AG04450 (cell line): ENCODE data around the gene SHC3. TPM values are rescaled to one million over a fixed set of nuclear protein-coding genes. Genes with fewer than 3 reads are reported as not detected.

Experiments used
- CTCF ChIA-PET: fragments of 300-600, 350-600 bp; formaldehyde crosslinking; extraction: SDS; loops from one replicate; lab custom pipeline; 2022; ENCODE audit warnings: antibody characterized with exemption, inconsistent platforms; lab: Charles Lee
- POLR2A ChIA-PET: fragments of 350-600 bp; formaldehyde crosslinking; extraction: SDS; loops from one replicate; lab custom pipeline; 2021; ENCODE audit warnings: antibody characterized with exemption, inconsistent platforms; lab: Yijun Ruan, JAX
- DNase-seq: peaks from one replicate; pipeline ENCODE4 v3.0.0-alpha.2; 2011; ENCODE audit warnings: low read depth, low spot score
- H3K27ac ChIP-seq: one replicate; pipeline ENCODE4 v1.5.1; 2012; ENCODE audit warnings: low read depth, low read length, control low read depth
- H3K27me3 ChIP-seq: one replicate; pipeline ENCODE4 v1.6.0; 2012; ENCODE audit warnings: low read length; ENCODE audit not compliant: control insufficient read depth, insufficient read depth
- H3K4me3 ChIP-seq: 2 replicates; pipeline ENCODE4 v1.5.1; 2011; ENCODE audit warnings: mild to moderate bottlenecking, low read depth, low read length, control low read depth
- H3K9me3 ChIP-seq: 2 replicates; pipeline ENCODE4 v1.5.1; 2012; ENCODE audit warnings: low read length; ENCODE audit not compliant: control insufficient read depth, insufficient read depth
- CTCF ChIP-seq: IDR thresholded peaks from 2 replicates; pipeline ENCODE4 v1.5.1; 2011; ENCODE audit warnings: low read depth, low read length, control low read depth, inconsistent platforms
- polyA plus RNA-seq: library from polyadenylated mRNA; depleted of rRNA; stranded (reverse); fragments of >200 nt; gene quantifications from 2 replicates; pipeline ENCODE4 v1.2.3, GENCODE V29; 2011

SHC3 gene
- polyA plus RNA-seq, 1 experiment, result 4.3 TPM

- H3K9me3 ChIP-seq, result no peaks in the 10 kb centered on the region
- ChIA-PET CTCF (no interaction called here), POLR2A (interaction anchor here (0.6 kb wide), 1 partner anchor 141 kb away, joined by 3 read pairs; no protein-coding TSS in a partner anchor)
- H3K4me3 ChIP-seq, result no peak overlapping the region
- no peak for DNase-seq
- no peak overlapping the region for H3K27ac ChIP-seq
- H3K27me3 ChIP-seq, result no peaks in the 10 kb centered on the region
- no peak for TF ChIP-seq CTCF
Observed at GRCh38 chr9:89032173-89032572, 146.4 kb downstream of the SHC3 start.

DNA sequence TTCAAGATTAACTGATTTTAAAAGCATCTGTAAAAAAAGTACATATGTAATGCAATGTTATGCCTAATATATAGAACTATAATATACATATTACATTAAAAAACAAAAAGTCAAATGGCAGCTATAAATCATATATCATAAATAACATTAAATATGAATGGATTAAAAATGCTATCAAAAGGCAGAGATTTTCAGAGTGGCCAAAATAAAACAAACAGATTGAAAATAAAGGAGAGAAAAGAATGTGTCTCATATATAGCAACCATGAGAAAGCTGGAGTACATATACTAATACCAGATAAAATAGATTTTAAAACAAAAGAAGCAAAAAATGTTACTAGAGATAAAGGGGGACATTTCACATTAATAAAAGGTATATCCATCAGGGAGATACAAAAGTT, 148.8 kb downstream of the SHC3 start:
- Histone ChIP-seq H3K27me3 (no peaks in the 10 kb centered on the region), H3K9me3 (no peaks in the 10 kb centered on the region), H3K4me3 (no peak overlapping the region), H3K27ac (no peak overlapping the region)
- POLR2A ChIA-PET, result no interaction called here
- CTCF ChIA-PET, result no interaction called here
- no peak for DNase-seq
- TF ChIP-seq CTCF, result no peak

DNA sequence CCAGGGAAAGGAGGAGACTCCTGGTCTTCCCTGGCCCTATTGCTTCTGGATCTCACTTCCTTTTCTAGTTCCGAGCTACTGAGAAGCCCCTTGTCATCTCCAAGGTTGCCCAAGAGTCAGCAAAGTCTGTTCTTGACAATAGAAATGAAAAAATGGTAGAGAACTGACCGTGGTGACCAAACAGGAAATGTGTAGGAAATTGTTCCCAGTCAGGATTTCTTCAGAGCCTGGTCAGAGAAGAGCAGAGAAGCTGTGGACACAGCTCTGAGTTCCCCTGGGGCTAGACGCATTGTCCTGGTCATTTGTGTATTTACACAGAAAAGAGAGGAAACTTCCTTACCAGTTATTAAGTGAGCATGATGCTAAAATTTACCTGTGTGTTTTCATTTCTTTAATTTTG, 151.7 kb downstream of the SHC3 start:
- no peak for DNase-seq
- ChIA-PET CTCF (no interaction called here), POLR2A (no interaction called here)
- H3K27ac ChIP-seq, result no peak overlapping the region
- no peak for TF ChIP-seq CTCF
- H3K27me3 ChIP-seq, result no peaks in the 10 kb centered on the region
- H3K9me3 ChIP-seq, result no peaks in the 10 kb centered on the region
- no peak overlapping the region for H3K4me3 ChIP-seq

GRCh38 chr9:89025553-89025952, 153.1 kb downstream of the SHC3 start:
- no peak for TF ChIP-seq CTCF
- H3K9me3 ChIP-seq, result no peaks in the 10 kb centered on the region
- H3K27ac ChIP-seq, result no peak overlapping the region
- CTCF ChIA-PET, result no interaction called here
- H3K27me3 ChIP-seq, result no peaks in the 10 kb centered on the region
- no peak for DNase-seq
- no peak overlapping the region for H3K4me3 ChIP-seq
- POLR2A ChIA-PET, result interaction anchor here (1.0 kb wide), 1 partner anchor 13 kb away, joined by 8 read pairs; no protein-coding TSS in a partner anchor

GRCh38 chr9:89024727-89025126, 153.9 kb downstream of the SHC3 start:
- H3K4me3 ChIP-seq, result no peak overlapping the region
- TF ChIP-seq CTCF, result no peak
- H3K9me3 ChIP-seq, result no peaks in the 10 kb centered on the region
- POLR2A ChIA-PET, result no interaction called here
- CTCF ChIA-PET, result no interaction called here
- H3K27ac ChIP-seq, result no peak overlapping the region
- no peaks in the 10 kb centered on the region for H3K27me3 ChIP-seq
- no peak for DNase-seq
